Hepatocyte (in vitro differentiated cells): ENCODE results near the gene CEP85. TPM values are rescaled to one million over a fixed set of nuclear protein-coding genes. Genes with fewer than 3 reads are reported as not detected.

ENCODE experiments used
- DNase-seq: peaks from one replicate; pipeline ENCODE4 v3.0.0-alpha.2; 2016; ENCODE audit warnings: low spot score
- H2AFZ ChIP-seq: fragments of 200-600 bp; sonication (generic); 2 replicates; pipeline ENCODE4 v1.6.0; 2016; ENCODE audit warnings: antibody characterized with exemption, mild to moderate bottlenecking
- H3K27ac ChIP-seq: fragments of 200-600 bp; sonication (generic); 2 replicates; pipeline ENCODE4 v1.5.1; 2016; ENCODE audit warnings: mild to moderate bottlenecking
- H3K27me3 ChIP-seq: fragments of 200-600 bp; sonication (generic); 2 replicates; pipeline ENCODE4 v1.6.1; 2016
- H3K36me3 ChIP-seq: fragments of 200-600 bp; sonication (generic); replicated peaks from 2 replicates; pipeline ENCODE4 v1.5.1; 2016; ENCODE audit warnings: low read depth; ENCODE audit not compliant: insufficient read depth
- H3K4me1 ChIP-seq: fragments of 200-600 bp; sonication (generic); 2 replicates; pipeline ENCODE4 v1.5.1; 2016; ENCODE audit warnings: mild to moderate bottlenecking, moderate library complexity; ENCODE audit not compliant: insufficient read depth
- H3K4me2 ChIP-seq: fragments of 200-600 bp; sonication (generic); 2 replicates; pipeline ENCODE4 v1.6.0; 2016
- H3K4me3 ChIP-seq: fragments of 200-600 bp; sonication (generic); 2 replicates; pipeline ENCODE4 v1.5.1; 2016; ENCODE audit warnings: mild to moderate bottlenecking
- H3K79me2 ChIP-seq: fragments of 200-600 bp; sonication (generic); 2 replicates; pipeline ENCODE4 v1.6.0; 2017; ENCODE audit warnings: mild to moderate bottlenecking
- H3K9me2 ChIP-seq: fragments of 200-600 bp; sonication (generic); replicated peaks from 2 replicates; pipeline ENCODE4 v1.6.0; 2017; ENCODE audit warnings: mild to moderate bottlenecking; ENCODE audit not compliant: insufficient read depth
- H3K9me3 ChIP-seq: fragments of 200-600 bp; sonication (generic); 2 replicates; pipeline ENCODE4 v1.5.1; 2016; ENCODE audit warnings: low read depth, mild to moderate bottlenecking
- H4K20me1 ChIP-seq: fragments of 200-600 bp; sonication (generic); 2 replicates; pipeline ENCODE4 v1.6.0; 2016; ENCODE audit warnings: mild to moderate bottlenecking; ENCODE audit not compliant: insufficient read depth, poor library complexity, severe bottlenecking
- CTCF ChIP-seq: fragments of 200-600 bp; sonication (generic); IDR thresholded peaks from 2 replicates; pipeline ENCODE4 v1.5.1; 2016; ENCODE audit warnings: antibody characterized with exemption, mild to moderate bottlenecking; ENCODE audit not compliant: poor library complexity
- EZH2 ChIP-seq: fragments of 200-600 bp; sonication (generic); IDR thresholded peaks from 2 replicates; pipeline ENCODE4 v1.6.1; 2016; ENCODE audit warnings: antibody characterized with exemption, mild to moderate bottlenecking, borderline replicate concordance
- EZH2phosphoT487 ChIP-seq: fragments of 200-600 bp; sonication (generic); IDR thresholded peaks from one replicate; pipeline ENCODE4 v1.6.1; 2018; ENCODE audit warnings: antibody characterized with exemption, mild to moderate bottlenecking, low read depth, moderate library complexity; ENCODE audit not compliant: unreplicated experiment, severe bottlenecking
- WGBS: methylation state at CpG from one replicate; pipeline ENCODE4 v1.1.6; 2016; ENCODE audit warnings: low lambda C conversion rate; ENCODE audit errors: missing lambda C conversion rate; 5-methylcytosine and 5-hydroxymethylcytosine counted together
- polyA plus RNA-seq: library from polyadenylated mRNA; unstranded; fragments of >200 nt; fragmentation: Nextera tagmentation; extraction: Ambion mirVana; gene quantifications from 2 replicates; pipeline ENCODE4 v1.2.1, GENCODE V29; 2016
- total RNA-seq: library from RNA; depleted of rRNA; stranded (reverse); fragments of >200 nt; gene quantifications from 2 replicates; pipeline ENCODE4 v1.2.3, GENCODE V29; 2014

Gene CEP85
- total and polyA plus RNA-seq, 2 experiments from 2014 or later: 12.4 to 14.6 TPM

GRCh38 chr1:26189331-26189730, 44.7 kb upstream of the CEP85 start:
- Histone ChIP-seq H4K20me1 (no peaks in the 10 kb centered on the region), H3K9me3 (no peaks in the 10 kb centered on the region), H3K4me2 (no peak overlapping the region), H3K27ac (no peak overlapping the region), H3K9me2 (no peaks in the 10 kb centered on the region), H2AFZ (no peak overlapping the region), H3K4me1 (no peaks in the 10 kb centered on the region), H3K79me2 (no peaks in the 10 kb centered on the region), H3K4me3 (no peak overlapping the region), H3K36me3 (no peaks in the 10 kb centered on the region), H3K27me3 (no peaks in the 10 kb centered on the region)
- no peak for DNase-seq
- WGBS: 77% methylated on average over 5 of the region's 6 CpGs
- TF ChIP-seq EZH2phosphoT487 (no peak), CTCF (no peak), EZH2 (no peak)

GRCh38 chr1:26189751-26190275, 44.2 kb upstream of the CEP85 start:
- Histone ChIP-seq H3K9me3 (no peaks in the 10 kb centered on the region), H3K27me3 (no peaks in the 10 kb centered on the region), H2AFZ (no peak overlapping the region), H4K20me1 (no peaks in the 10 kb centered on the region), H3K36me3 (no peaks in the 10 kb centered on the region), H3K4me2 (no peak overlapping the region), H3K27ac (no peak overlapping the region), H3K4me3 (no peak overlapping the region), H3K4me1 (no peaks in the 10 kb centered on the region), H3K9me2 (no peaks in the 10 kb centered on the region), H3K79me2 (no peaks in the 10 kb centered on the region)
- DNase-seq: no peak
- 85% methylated on average over 7 of the region's 7 CpGs for WGBS
- TF ChIP-seq EZH2 (no peak), CTCF (no peak), EZH2phosphoT487 (no peak)

- Histone ChIP-seq H3K36me3 (no peaks in the 10 kb centered on the region), H3K4me1 (no peaks in the 10 kb centered on the region), H3K9me2 (no peaks in the 10 kb centered on the region), H4K20me1 (no peaks in the 10 kb centered on the region), H2AFZ (no peak within 1 kb of the TSS), H3K9me3 (no peaks in the 10 kb centered on the region), H3K27ac (no peak within 1 kb of the TSS), H3K4me3 (no peak within 1 kb of the TSS), H3K27me3 (no peaks in the 10 kb centered on the region), H3K79me2 (no peaks in the 10 kb centered on the region), H3K4me2 (no peak within 1 kb of the TSS)
- peak; percentile 41 for TF ChIP-seq CTCF
- no peak for TF ChIP-seq EZH2phosphoT487
- peak; percentile 53 for DNase-seq
- WGBS: 53% methylated on average over 15 of the region's 16 CpGs
These were observed 43.5 kb upstream of the CEP85 start, which contains the start of gene CATSPER4 for GRCh38 chr1:26190373-26190987. CATSPER4 (plus strand) TSS chr1:26190602; CDS start chr1:26190628, 26 bp downstream.
